Activated B cell treated with CpG ODN at 0.5 μM for 24 hours (primary cell): ENCODE data around the gene TSPAN12. TPM values are rescaled to one million over a fixed set of nuclear protein-coding genes. Genes with fewer than 3 reads are reported as not detected.

ENCODE experiments used
- ATAC-seq: fragments of 200-7000 bp; cut with Tn5 transposase; one replicate; pipeline ENCODE4 v1.10.0; 2021; ENCODE audit warnings: low read depth, mild to moderate bottlenecking, moderate library complexity
- CTCF ChIA-PET: fragments of 350-600 bp; sonication (Branson Sonifier 250); formaldehyde crosslinking; loops from one replicate; lab custom pipeline; 2021; ENCODE audit warnings: antibody characterized with exemption; lab: Charles Lee
- POLR2A ChIA-PET: fragments of 350-600 bp; sonication (Branson Sonifier 250); formaldehyde crosslinking; loops from one replicate; lab custom pipeline; 2021; ENCODE audit warnings: antibody characterized with exemption; lab: Charles Lee
- DNase-seq: peaks from one replicate; pipeline ENCODE4 v3.0.0; 2022
- H3K27ac Mint-ChIP-seq: one replicate; pipeline ENCODE4 v1.8.0; 2020; ENCODE audit warnings: mixed read lengths
- H3K27me3 Mint-ChIP-seq: one replicate; pipeline ENCODE4 v1.8.0; 2021; ENCODE audit warnings: mixed read lengths
- H3K36me3 Mint-ChIP-seq: one replicate; pipeline ENCODE4 v1.8.0; 2021; ENCODE audit warnings: low read depth, mixed read lengths
- H3K4me1 Mint-ChIP-seq: one replicate; pipeline ENCODE4 v1.8.0; 2021; ENCODE audit warnings: mixed read lengths
- H3K4me3 Mint-ChIP-seq: one replicate; pipeline ENCODE4 v1.8.0; 2020; ENCODE audit warnings: mild to moderate bottlenecking, mixed read lengths
- H3K9me3 Mint-ChIP-seq: one replicate; pipeline ENCODE4 v1.8.0; 2020; ENCODE audit warnings: mixed read lengths
- intact Hi-C: fragments of 100-400 bp; cut with micrococcal nuclease; formaldehyde crosslinking; loops from one replicate; pipeline ENCODE4 v1.15.1; 2024
- total RNA-seq: library from RNA; stranded (reverse); gene quantifications from 2 replicates; pipeline ENCODE4 v1.2.3, GENCODE V29; 2022
- TF ChIP-seq, protein P1 (sequence below): fragments of 200-600 bp; IDR thresholded peaks from one replicate; pipeline ENCODE4 v1.8.0; 2022; ENCODE audit warnings: antibody characterized with exemption, mild to moderate bottlenecking

Gene TSPAN12
- total RNA-seq, 1 donor from 2014 or later = not detected

DNA sequence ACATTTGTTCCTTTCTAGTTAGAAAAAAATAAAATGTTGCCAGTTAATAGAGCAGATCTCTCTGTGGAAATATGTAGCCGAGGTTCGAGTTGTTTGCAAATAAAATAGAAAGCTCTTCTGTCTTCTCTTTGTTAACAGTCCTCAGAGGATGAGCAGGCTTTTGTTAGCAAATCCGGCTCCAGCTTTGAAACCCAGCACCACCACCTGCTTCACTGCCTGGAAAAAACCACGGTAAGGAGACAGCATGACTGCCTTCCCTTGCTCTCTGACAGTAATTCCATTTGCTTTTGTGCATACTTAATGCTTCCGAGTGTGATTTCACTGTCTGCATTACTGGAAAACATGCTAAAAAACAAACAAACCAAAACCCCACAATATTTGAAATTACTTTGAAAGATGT, 115.6 kb downstream of the TSPAN12 start:
- DNase-seq (no peak), ATAC-seq (no peak)
- ChIA-PET CTCF (no interaction called here), POLR2A (no interaction called here)
- intact Hi-C loops = no loop called here
- Mint-ChIP-seq H3K9me3 (no peaks in the 10 kb centered on the region), H3K27me3 (no peaks in the 10 kb centered on the region), H3K4me3 (no peak overlapping the region), H3K36me3 (no peaks in the 10 kb centered on the region), H3K4me1 (no peaks in the 10 kb centered on the region), H3K27ac (no peak overlapping the region)
- TF ChIP-seq, protein P1, sequence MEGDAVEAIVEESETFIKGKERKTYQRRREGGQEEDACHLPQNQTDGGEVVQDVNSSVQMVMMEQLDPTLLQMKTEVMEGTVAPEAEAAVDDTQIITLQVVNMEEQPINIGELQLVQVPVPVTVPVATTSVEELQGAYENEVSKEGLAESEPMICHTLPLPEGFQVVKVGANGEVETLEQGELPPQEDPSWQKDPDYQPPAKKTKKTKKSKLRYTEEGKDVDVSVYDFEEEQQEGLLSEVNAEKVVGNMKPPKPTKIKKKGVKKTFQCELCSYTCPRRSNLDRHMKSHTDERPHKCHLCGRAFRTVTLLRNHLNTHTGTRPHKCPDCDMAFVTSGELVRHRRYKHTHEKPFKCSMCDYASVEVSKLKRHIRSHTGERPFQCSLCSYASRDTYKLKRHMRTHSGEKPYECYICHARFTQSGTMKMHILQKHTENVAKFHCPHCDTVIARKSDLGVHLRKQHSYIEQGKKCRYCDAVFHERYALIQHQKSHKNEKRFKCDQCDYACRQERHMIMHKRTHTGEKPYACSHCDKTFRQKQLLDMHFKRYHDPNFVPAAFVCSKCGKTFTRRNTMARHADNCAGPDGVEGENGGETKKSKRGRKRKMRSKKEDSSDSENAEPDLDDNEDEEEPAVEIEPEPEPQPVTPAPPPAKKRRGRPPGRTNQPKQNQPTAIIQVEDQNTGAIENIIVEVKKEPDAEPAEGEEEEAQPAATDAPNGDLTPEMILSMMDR = no peak

DNA sequence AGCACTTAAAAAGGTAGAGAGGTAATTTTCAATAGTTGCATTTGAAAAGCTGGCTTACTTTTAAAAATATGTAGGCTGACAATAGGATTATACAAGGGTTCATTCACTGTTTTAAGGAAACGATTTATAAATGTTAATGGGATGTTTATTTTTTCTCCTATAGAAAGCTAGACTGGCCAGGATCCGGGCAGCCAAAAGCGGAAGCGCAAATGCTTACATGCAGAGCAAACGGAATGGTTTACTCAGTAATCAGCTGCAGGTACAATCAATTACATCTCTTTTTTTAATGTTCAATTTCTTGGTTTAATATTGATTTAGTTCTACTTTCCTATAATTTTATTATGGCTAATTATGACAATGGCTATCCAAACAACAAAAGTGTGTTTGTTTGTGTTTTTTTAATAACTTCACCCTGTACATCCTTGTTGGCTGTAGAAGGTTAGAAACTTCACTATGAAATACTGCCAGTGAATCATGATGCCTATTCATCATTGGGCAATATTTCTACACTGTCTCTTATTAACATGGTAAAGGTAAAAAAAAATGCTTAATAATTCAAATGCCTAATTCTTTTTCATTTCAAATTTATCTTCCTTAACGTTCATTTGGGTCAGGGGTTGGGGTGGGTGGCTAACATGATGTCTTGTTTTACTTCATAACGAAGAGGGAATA, 116.4 kb downstream of the TSPAN12 start:
- Mint-ChIP-seq H3K27ac (no peak overlapping the region), H3K36me3 (no peaks in the 10 kb centered on the region), H3K27me3 (no peaks in the 10 kb centered on the region), H3K4me1 (no peaks in the 10 kb centered on the region), H3K9me3 (no peaks in the 10 kb centered on the region), H3K4me3 (no peak overlapping the region)
- TF ChIP-seq, protein P1 = no peak
- DNase-seq (no peak), ATAC-seq (no peak)
- POLR2A ChIA-PET = no interaction called here
- CTCF ChIA-PET = no interaction called here
- intact Hi-C loops = no loop called here

DNA sequence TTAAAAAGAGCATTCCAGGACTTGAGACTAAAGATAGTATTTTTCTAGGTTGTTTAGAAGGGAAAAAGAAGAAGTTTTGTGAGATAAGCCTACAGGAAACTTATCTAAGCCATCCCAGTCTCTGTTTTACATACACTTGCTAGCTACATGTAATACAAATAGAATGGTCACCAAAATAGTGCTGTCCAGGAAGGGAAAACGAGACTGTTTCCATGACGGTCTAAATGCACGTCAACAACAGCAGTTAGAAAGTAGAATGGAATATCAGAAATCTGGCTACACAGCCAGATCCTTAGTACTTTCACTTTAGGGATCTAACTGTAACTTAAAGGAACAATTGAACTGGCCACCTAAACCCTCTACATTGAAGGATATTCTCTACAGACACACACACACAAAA, 117.6 kb downstream of the TSPAN12 start:
- DNase-seq (no peak), ATAC-seq (no peak)
- Mint-ChIP-seq H3K9me3 (no peaks in the 10 kb centered on the region), H3K27ac (no peak overlapping the region), H3K4me1 (no peaks in the 10 kb centered on the region), H3K4me3 (no peak overlapping the region), H3K27me3 (no peaks in the 10 kb centered on the region), H3K36me3 (no peaks in the 10 kb centered on the region)
- TF ChIP-seq, protein P1 = no peak
- CTCF ChIA-PET = no interaction called here
- intact Hi-C loops = no loop called here
- POLR2A ChIA-PET = no interaction called here

DNA sequence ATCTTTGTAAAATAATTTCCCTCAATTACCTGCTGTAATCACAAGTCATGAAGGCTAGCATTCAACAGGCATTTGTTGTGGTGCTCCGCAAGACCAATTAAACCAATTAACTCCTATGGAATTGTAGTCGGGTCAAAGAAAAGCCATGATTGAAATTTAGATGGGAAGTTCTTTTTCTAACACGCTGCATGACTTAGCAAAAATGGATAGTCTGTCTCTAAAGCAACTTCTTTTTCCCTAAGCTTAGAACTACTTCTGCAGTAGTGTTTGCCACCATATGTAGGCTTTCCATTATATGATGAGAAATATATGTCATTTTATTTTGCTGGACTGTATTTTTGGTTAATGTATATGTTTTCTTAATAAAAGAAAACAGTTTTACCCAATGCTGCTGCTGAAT, 119.1 kb downstream of the TSPAN12 start:
- Mint-ChIP-seq H3K27me3 (no peaks in the 10 kb centered on the region), H3K36me3 (no peaks in the 10 kb centered on the region), H3K27ac (no peak overlapping the region), H3K4me1 (no peaks in the 10 kb centered on the region), H3K9me3 (no peaks in the 10 kb centered on the region), H3K4me3 (no peak overlapping the region)
- ATAC-seq = no peak
- CTCF ChIA-PET = no interaction called here
- intact Hi-C loops = no loop called here
- TF ChIP-seq, protein P1 = no peak
- DNase-seq = no peak
- POLR2A ChIA-PET = no interaction called here

Other genes starting within 250 kb of the TSPAN12 start
- 32.7 and 36.1 TPM in 2 replicates for gene ING3, start 92.6 kb upstream of the TSPAN12 start, total RNA-seq
- 0.09 and 0.42 TPM in 2 replicates for gene CPED1, start 130.6 kb upstream of the TSPAN12 start, total RNA-seq